ENCODE measurements around the gene ATXN1L.
A peak's percentile ranks its signal among the peaks of the same experiment; 100 is the strongest.

ATXN1L gene

DNA sequence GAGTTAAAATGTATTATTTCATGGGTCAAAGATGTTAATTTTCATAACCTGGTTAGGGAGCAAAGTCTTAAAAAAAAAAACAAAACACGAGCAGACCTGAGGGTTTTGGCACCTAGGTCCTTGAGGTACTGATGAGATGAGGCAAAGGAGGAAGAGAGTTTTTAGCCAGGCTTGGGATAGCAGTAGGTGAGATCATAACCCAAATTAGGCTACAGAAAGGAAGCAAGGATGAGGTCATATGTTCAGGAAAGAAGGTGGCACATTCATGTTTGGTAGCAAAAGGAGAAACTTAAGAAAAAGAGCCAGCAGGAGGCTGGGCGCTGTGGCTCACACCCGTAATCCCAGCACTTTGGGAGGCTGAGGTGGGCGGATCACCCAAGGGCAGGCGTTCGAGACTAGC is 2.8 kb downstream of the ATXN1L start:
- Histone ChIP-seq H3K27ac (ENCODE audit: low read depth, low read length) (no peak overlapping the region), H3K27me3 (ENCODE audit: control insufficient read depth, low read length) (no peaks in the 10 kb centered on the region), H3K79me2 (ENCODE audit: control insufficient read depth, low read length) (peaks cover 45% of the 10 kb centered on the region), H3K4me2 (ENCODE audit: low read length) (no peak overlapping the region), H3K36me3 (ENCODE audit: control insufficient read depth, low read length) (peaks cover 53% of the 10 kb centered on the region), H3K4me3 (ENCODE audit: low read length) (no peak overlapping the region), H3K9me3 (ENCODE audit: control insufficient read depth, insufficient read depth, low read length) (no peaks in the 10 kb centered on the region), H3K9me2 (replicated peaks; ENCODE audit: control insufficient read depth, low read length) (no peaks in the 10 kb centered on the region), H3F3A (ENCODE audit: control insufficient read depth, insufficient read depth) (peaks cover 10% of the 10 kb centered on the region), H4K20me1 (ENCODE audit: control insufficient read depth, insufficient read depth, low read depth, low read length) (peaks cover 13% of the 10 kb centered on the region; the same call in 1 of the 2 replicates), H3K4me1 (ENCODE audit: control insufficient read depth, low read length) (peaks cover 38% of the 10 kb centered on the region)
- no peak for TF ChIP-seq EZH2phosphoT487 (IDR thresholded peaks at IDR 0.05; ENCODE audit: borderline replicate concordance, low read length)
- TF ChIP-seq, protein P1, sequence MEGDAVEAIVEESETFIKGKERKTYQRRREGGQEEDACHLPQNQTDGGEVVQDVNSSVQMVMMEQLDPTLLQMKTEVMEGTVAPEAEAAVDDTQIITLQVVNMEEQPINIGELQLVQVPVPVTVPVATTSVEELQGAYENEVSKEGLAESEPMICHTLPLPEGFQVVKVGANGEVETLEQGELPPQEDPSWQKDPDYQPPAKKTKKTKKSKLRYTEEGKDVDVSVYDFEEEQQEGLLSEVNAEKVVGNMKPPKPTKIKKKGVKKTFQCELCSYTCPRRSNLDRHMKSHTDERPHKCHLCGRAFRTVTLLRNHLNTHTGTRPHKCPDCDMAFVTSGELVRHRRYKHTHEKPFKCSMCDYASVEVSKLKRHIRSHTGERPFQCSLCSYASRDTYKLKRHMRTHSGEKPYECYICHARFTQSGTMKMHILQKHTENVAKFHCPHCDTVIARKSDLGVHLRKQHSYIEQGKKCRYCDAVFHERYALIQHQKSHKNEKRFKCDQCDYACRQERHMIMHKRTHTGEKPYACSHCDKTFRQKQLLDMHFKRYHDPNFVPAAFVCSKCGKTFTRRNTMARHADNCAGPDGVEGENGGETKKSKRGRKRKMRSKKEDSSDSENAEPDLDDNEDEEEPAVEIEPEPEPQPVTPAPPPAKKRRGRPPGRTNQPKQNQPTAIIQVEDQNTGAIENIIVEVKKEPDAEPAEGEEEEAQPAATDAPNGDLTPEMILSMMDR (IDR thresholded peaks at IDR 0.05; ENCODE audit: low read depth, low read length, poor library complexity, severe bottlenecking), result no peak

DNA sequence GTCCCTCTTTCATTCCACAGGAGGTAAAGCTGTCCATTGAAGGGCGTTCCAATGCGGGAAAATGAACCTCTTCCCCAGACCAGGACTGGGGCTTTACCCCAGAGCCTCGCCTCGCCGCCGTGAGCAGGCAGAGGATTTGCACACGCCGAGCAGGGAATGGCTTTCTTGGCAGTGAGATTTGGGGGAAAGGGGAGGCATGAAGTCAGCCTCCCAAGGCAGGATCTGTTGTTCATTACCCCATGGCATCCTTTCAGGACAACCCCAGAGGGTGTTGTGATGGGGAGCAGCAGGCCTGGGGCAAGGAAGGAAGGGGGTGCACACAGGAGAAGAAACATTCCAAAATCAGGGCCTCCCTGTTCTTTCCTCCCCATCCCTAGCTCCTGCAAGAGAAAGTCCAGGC is 6.0 kb downstream of the ATXN1L start:
- H3K4me1 ChIP-seq (ENCODE audit: control insufficient read depth, low read length), result peaks cover 33% of the 10 kb centered on the region
- no peak overlapping the region for H3K4me3 ChIP-seq (ENCODE audit: low read length)
- H3K27ac ChIP-seq (ENCODE audit: low read depth, low read length), result no peak overlapping the region
- H3K27me3 ChIP-seq (ENCODE audit: control insufficient read depth, low read length), result no peaks in the 10 kb centered on the region
- no peak for TF ChIP-seq EZH2phosphoT487 (IDR thresholded peaks at IDR 0.05; ENCODE audit: borderline replicate concordance, low read length)
- TF ChIP-seq, protein P1 (IDR thresholded peaks at IDR 0.05; ENCODE audit: low read depth, low read length, poor library complexity, severe bottlenecking), result no peak
- H3F3A ChIP-seq (ENCODE audit: control insufficient read depth, insufficient read depth), result no peaks in the 10 kb centered on the region
- no peaks in the 10 kb centered on the region for H3K9me3 ChIP-seq (ENCODE audit: control insufficient read depth, insufficient read depth, low read length)
- H3K4me2 ChIP-seq (ENCODE audit: low read length), result no peak overlapping the region
- peaks cover 59% of the 10 kb centered on the region for H3K79me2 ChIP-seq (ENCODE audit: control insufficient read depth, low read length)
- H3K36me3 ChIP-seq (ENCODE audit: control insufficient read depth, low read length), result peaks cover 78% of the 10 kb centered on the region
- H3K9me2 ChIP-seq (replicated peaks; ENCODE audit: control insufficient read depth, low read length), result no peaks in the 10 kb centered on the region
- H4K20me1 ChIP-seq (ENCODE audit: control insufficient read depth, insufficient read depth, low read depth, low read length), result peaks cover 23% of the 10 kb centered on the region

DNA sequence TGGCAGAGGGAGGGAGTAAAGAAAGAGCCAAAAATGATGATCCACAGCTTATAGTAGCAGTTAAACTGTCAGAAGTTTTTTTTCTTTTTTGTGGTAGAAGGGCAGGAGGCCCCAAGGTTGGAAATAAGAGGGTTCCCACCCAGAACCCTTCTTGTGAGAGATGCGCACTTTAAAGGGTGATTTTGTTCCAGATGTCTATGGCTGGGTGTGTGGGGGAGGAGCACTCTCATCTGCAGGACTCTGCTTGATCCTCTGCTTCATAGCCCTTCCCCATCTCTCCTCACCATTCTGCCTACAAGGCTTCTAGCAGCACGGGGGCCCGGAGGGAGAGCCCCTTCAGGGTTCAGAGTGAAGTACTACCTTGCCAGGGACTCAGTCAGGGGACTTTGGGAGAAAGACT is 6.4 kb downstream of the ATXN1L start:
- peaks cover 55% of the 10 kb centered on the region for H3K79me2 ChIP-seq (ENCODE audit: control insufficient read depth, low read length)
- no peak overlapping the region for H3K27ac ChIP-seq (ENCODE audit: low read depth, low read length)
- H3K9me2 ChIP-seq (replicated peaks; ENCODE audit: control insufficient read depth, low read length), result no peaks in the 10 kb centered on the region
- H3K4me2 ChIP-seq (ENCODE audit: low read length), result no peak overlapping the region
- no peaks in the 10 kb centered on the region for H3K9me3 ChIP-seq (ENCODE audit: control insufficient read depth, insufficient read depth, low read length)
- H3F3A ChIP-seq (ENCODE audit: control insufficient read depth, insufficient read depth), result no peaks in the 10 kb centered on the region
- H3K36me3 ChIP-seq (ENCODE audit: control insufficient read depth, low read length), result peaks cover 79% of the 10 kb centered on the region
- peaks cover 22% of the 10 kb centered on the region for H4K20me1 ChIP-seq (ENCODE audit: control insufficient read depth, insufficient read depth, low read depth, low read length)
- TF ChIP-seq EZH2phosphoT487 (IDR thresholded peaks at IDR 0.05; ENCODE audit: borderline replicate concordance, low read length), result no peak
- no peak overlapping the region for H3K4me3 ChIP-seq (ENCODE audit: low read length)
- H3K4me1 ChIP-seq (ENCODE audit: control insufficient read depth, low read length), result peaks cover 28% of the 10 kb centered on the region
- no peaks in the 10 kb centered on the region for H3K27me3 ChIP-seq (ENCODE audit: control insufficient read depth, low read length)

DNA sequence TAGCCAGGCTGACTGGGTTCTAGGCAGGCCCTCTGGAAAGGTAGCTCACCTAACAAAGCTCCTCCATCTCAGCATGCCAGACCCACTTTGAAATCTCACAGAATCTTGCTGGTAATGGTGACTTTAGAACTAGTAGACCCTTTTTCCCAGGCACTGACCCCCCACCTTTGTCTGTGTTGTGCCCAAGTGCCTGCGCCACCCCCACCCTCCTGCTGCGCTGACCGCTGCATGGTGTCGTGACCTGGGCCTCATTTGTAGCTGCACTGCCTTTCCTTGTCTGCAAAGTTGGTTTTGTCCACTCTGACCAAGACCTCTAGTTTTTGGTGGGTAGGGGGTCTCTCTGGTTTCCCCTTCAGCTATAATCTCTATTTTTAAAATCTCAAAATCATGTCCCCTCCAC is 6.8 kb downstream of the ATXN1L start:
- peaks cover 23% of the 10 kb centered on the region for H4K20me1 ChIP-seq (ENCODE audit: control insufficient read depth, insufficient read depth, low read depth, low read length)
- peak overlapping the region; percentile 68 for H3K4me2 ChIP-seq (ENCODE audit: low read length)
- no peaks in the 10 kb centered on the region for H3K27me3 ChIP-seq (ENCODE audit: control insufficient read depth, low read length)
- H3K4me1 ChIP-seq (ENCODE audit: control insufficient read depth, low read length), result peaks cover 24% of the 10 kb centered on the region
- no peaks in the 10 kb centered on the region for H3K9me3 ChIP-seq (ENCODE audit: control insufficient read depth, insufficient read depth, low read length)
- no peak for TF ChIP-seq EZH2phosphoT487 (IDR thresholded peaks at IDR 0.05; ENCODE audit: borderline replicate concordance, low read length)
- TF ChIP-seq, protein P1 (IDR thresholded peaks at IDR 0.05; ENCODE audit: low read depth, low read length, poor library complexity, severe bottlenecking), result no peak
- H3K36me3 ChIP-seq (ENCODE audit: control insufficient read depth, low read length), result peaks cover 77% of the 10 kb centered on the region
- no peaks in the 10 kb centered on the region for H3F3A ChIP-seq (ENCODE audit: control insufficient read depth, insufficient read depth)
- no peak overlapping the region for H3K27ac ChIP-seq (ENCODE audit: low read depth, low read length)
- no peaks in the 10 kb centered on the region for H3K9me2 ChIP-seq (replicated peaks; ENCODE audit: control insufficient read depth, low read length)
- H3K4me3 ChIP-seq (ENCODE audit: low read length), result 0 out of 2 replicates have a peak overlapping the region, but pooled peaks have one; percentile 30
- peaks cover 54% of the 10 kb centered on the region for H3K79me2 ChIP-seq (ENCODE audit: control insufficient read depth, low read length)
